Measurements from ENCODE around the gene DSC1.
"Not testable (repeated sequence)": the region's sequence is repeated elsewhere in the genome, so short reads cannot be mapped to it uniquely, and the experiment has no call there.

The DSC1 gene

GRCh38 chr18:31170335-31170734 lies 7.7 kb upstream of the DSC1 start:
- DNase-seq = no peak

GRCh38 chr18:31162419-31162793 lies 250 bp downstream of the DSC1 start:
- DNase-seq = no peak

- DNase-seq = no peak
These were observed 768 bp downstream of the DSC1 start for GRCh38 chr18:31161757-31162418.

GRCh38 chr18:31156821-31157763 lies 5.6 kb downstream of the DSC1 start:
- no peak for DNase-seq

- DNase-seq = no peak
These were observed 7.2 kb downstream of the DSC1 start for GRCh38 chr18:31155498-31155897.

- no peak for DNase-seq
These were observed 8.5 kb downstream of the DSC1 start for GRCh38 chr18:31154181-31154580.

- DNase-seq = no peak
These were observed 13.3 kb downstream of the DSC1 start for GRCh38 chr18:31149351-31149750.

GRCh38 chr18:31148600-31148999 lies 14.1 kb downstream of the DSC1 start:
- no peak for DNase-seq

- no peak for DNase-seq
These were observed 15.8 kb downstream of the DSC1 start for GRCh38 chr18:31146809-31147208.

GRCh38 chr18:31143025-31143424 lies 19.6 kb downstream of the DSC1 start:
- DNase-seq = no peak

GRCh38 chr18:31138709-31139108 lies 23.9 kb downstream of the DSC1 start:
- DNase-seq = no peak

- no peak for DNase-seq
These were observed 27.6 kb downstream of the DSC1 start for GRCh38 chr18:31134988-31135529.

- no peak for DNase-seq
These were observed 33.1 kb downstream of the DSC1 start for GRCh38 chr18:31129398-31130115.

- DNase-seq = no peak
These were observed 36.8 kb downstream of the DSC1 start for GRCh38 chr18:31125878-31126277.

GRCh38 chr18:31123125-31123524 lies 39.5 kb downstream of the DSC1 start:
- not testable (repeated sequence) for DNase-seq

- no peak for DNase-seq
These were observed 42.1 kb downstream of the DSC1 start for GRCh38 chr18:31120594-31120993.

- DNase-seq = no peak
These were observed 45.6 kb downstream of the DSC1 start for GRCh38 chr18:31116853-31117595.

- no peak for DNase-seq
These were observed 49.9 kb downstream of the DSC1 start for GRCh38 chr18:31112804-31113203.

GRCh38 chr18:31105733-31106132 lies 56.9 kb downstream of the DSC1 start:
- DNase-seq = no peak

GRCh38 chr18:31104444-31104843 lies 58.2 kb downstream of the DSC1 start:
- DNase-seq = no peak

GRCh38 chr18:31103423-31103822 lies 59.2 kb downstream of the DSC1 start:
- no peak for DNase-seq

GRCh38 chr18:31102941-31103340 lies 59.7 kb downstream of the DSC1 start:
- DNase-seq = no peak

Data from NCI-H446 (cell line).